Prostate gland (tissue), 2 donors: Measurements from ENCODE around the gene TMEM272. TPM values are rescaled to one million over a fixed set of nuclear protein-coding genes. Genes with fewer than 3 reads are reported as not detected.

Experiments
- DNase-seq: peaks from one replicate; pipeline ENCODE4 v3.0.0-alpha.2; 2019; ENCODE audit warnings: low spot score
- H3K27ac ChIP-seq, 2 donors: fragments of 200-600 bp; sonication (generic); 2 replicates each; pipeline ENCODE4 v1.5.1; 2017 to 2019
- H3K27me3 ChIP-seq: fragments of 200-600 bp; sonication (generic); replicated peaks from 2 replicates; pipeline ENCODE4 v1.5.1; 2019; ENCODE audit not compliant: insufficient read depth
- H3K36me3 ChIP-seq, 2 donors: fragments of 200-600 bp; sonication (generic); 1 replicate in 1 of 2; 2 replicates in 1 of 2; pipeline versions ENCODE4 v1.5.1 to v1.8.1; 2017 to 2019
- H3K4me1 ChIP-seq: fragments of 200-600 bp; sonication (generic); replicated peaks from 2 replicates; pipeline ENCODE4 v1.5.1; 2019
- H3K4me3 ChIP-seq, 2 donors: fragments of 200-600 bp; sonication (generic); 2 replicates each; pipeline ENCODE4 v1.5.1; 2017 to 2019
- H3K9me3 ChIP-seq: fragments of 200-600 bp; sonication (generic); 2 replicates; pipeline ENCODE4 v1.5.1; 2017
- CTCF ChIP-seq, 4 experiments: fragments of 200-600 bp in 2 of 4; fragments of 450-650 bp in 2 of 4; sonication (generic) in 2 of 4; IDR thresholded peaks; 1 replicate in 3 of 4; 2 replicates in 1 of 4; pipeline ENCODE4 v1.5.1; 2016 to 2019; ENCODE audit warnings: antibody characterized with exemption in 4 of 4, mild to moderate bottlenecking in 2 of 4, moderate library complexity in 2 of 4
- POLR2A ChIP-seq: fragments of 450-650 bp; IDR thresholded peaks from one replicate; pipeline ENCODE4 v1.6.1; 2016; ENCODE audit warnings: antibody characterized with exemption, mild to moderate bottlenecking
- POLR2AphosphoS5 ChIP-seq: sonication (generic); formaldehyde crosslinking; IDR thresholded peaks from one replicate; pipeline ENCODE4 v1.6.1; 2017; ENCODE audit warnings: antibody characterized with exemption
- WGBS: methylation state at CpG from one replicate; pipeline ENCODE4 v1.1.5; 2018; 5-methylcytosine and 5-hydroxymethylcytosine counted together
- intact Hi-C: fragments of 100-400 bp; cut with DNase I; formaldehyde crosslinking; loops from one replicate; pipeline ENCODE4 v1.14.2; 2022
- total RNA-seq, 2 donors: library from RNA; depleted of rRNA; stranded (reverse); fragments of >200 nt; gene quantifications; one replicate each; pipeline ENCODE4 v1.1.0, GENCODE V29; 2016

The TMEM272 gene
- total RNA-seq, 2 donors from 2014 or later: 0.28 TPM; not detected in 1

- DNase-seq: peak; percentile 92
- H3K4me3 ChIP-seq: peak within 1 kb of the TSS; percentile 83 to 96
- H3K27me3 ChIP-seq: no peaks in the 10 kb centered on the region
- H3K9me3 ChIP-seq: no peaks in the 10 kb centered on the region
- peak within 1 kb of the TSS; percentile 99 for H3K27ac ChIP-seq
- under 1% methylated on average over 78 of the region's 91 CpGs for whole genome bisulfite sequencing
- intact Hi-C loops: loop anchor here (2.0 kb wide), 2 partner anchors 219 to 351 kb away; partner anchors contain the start of genes INTS6 and WDFY2
- peaks cover 18% of the 10 kb centered on the region for H3K4me1 ChIP-seq
- H3K36me3 ChIP-seq: no peaks in the 10 kb centered on the region
- TF ChIP-seq POLR2AphosphoS5: peak; percentile 92
- TF ChIP-seq POLR2A: peak; percentile 79
- peak in 2 of 4 experiments; percentile 21 to 35 for TF ChIP-seq CTCF (IDR thresholded peaks at IDR 0.05)
These were observed 41.3 kb downstream of the TMEM272 start, which contains the start of gene DHRS12 for GRCh38 chr13:51803422-51804294. TSS of gene DHRS12 (minus strand) at chr13:51804163. CDS start at chr13:51799659, 4,504 bp downstream.

GRCh38 chr13:51802631-51803418 is 42.2 kb downstream of the TMEM272 start:
- WGBS: 36% methylated on average over 9 of the region's 9 CpGs
- H3K27ac ChIP-seq: peak overlapping the region; percentile 99
- H3K9me3 ChIP-seq: no peaks in the 10 kb centered on the region
- intact Hi-C loops: loop anchor here (2.0 kb wide), 2 partner anchors 218 to 350 kb away; partner anchors contain the start of genes INTS6 and WDFY2
- peak overlapping the region; percentile 83 to 96 for H3K4me3 ChIP-seq
- TF ChIP-seq CTCF (IDR thresholded peaks at IDR 0.05) (no peak), POLR2A (no peak), POLR2AphosphoS5 (no peak)
- DNase-seq: no peak
- H3K4me1 ChIP-seq: peaks cover 18% of the 10 kb centered on the region
- no peaks in the 10 kb centered on the region for H3K36me3 ChIP-seq
- no peaks in the 10 kb centered on the region for H3K27me3 ChIP-seq

DNA sequence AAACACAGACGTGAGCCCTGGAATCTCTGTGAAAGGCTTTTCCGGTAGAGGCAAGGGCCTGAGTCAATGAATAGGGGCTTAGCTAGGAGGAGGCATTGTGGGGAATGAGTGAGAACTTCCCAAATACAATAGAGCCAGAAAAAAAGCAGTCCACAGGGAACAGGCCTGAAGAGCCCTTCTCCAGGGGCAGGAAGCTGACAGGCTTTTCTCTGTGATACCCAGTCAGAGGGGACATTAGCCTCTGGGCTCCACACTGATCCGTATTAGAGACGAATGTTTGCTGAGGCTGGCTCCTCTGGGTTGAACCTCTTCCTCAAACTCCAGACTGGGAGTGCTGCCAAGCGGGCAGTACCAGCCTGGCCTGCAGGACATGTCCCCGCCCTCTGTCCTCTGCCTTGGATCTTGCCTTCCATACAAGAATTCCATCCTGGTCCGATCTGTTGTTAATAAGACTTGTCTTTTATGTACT is 43.3 kb downstream of the TMEM272 start:
- Histone ChIP-seq H3K27me3 (no peaks in the 10 kb centered on the region), H3K36me3 (no peaks in the 10 kb centered on the region), H3K4me1 (peaks cover 18% of the 10 kb centered on the region), H3K9me3 (no peaks in the 10 kb centered on the region), H3K4me3 (no peak overlapping the region), H3K27ac (peak overlapping the region; percentile 99)
- peak; percentile 87 for DNase-seq
- 40% methylated on average over 7 of the region's 7 CpGs for WGBS
- intact Hi-C loops: loop anchor here (2.0 kb wide), 2 partner anchors 217 to 349 kb away; partner anchors contain the start of genes INTS6 and WDFY2
- peak in 1 of 4 experiments; percentile 39 for TF ChIP-seq CTCF (IDR thresholded peaks at IDR 0.05)
- no peak for TF ChIP-seq POLR2AphosphoS5

GRCh38 chr13:51800486-51800885 is 44.5 kb downstream of the TMEM272 start:
- intact Hi-C loops: no loop called here
- TF ChIP-seq POLR2AphosphoS5 (no peak), CTCF (IDR thresholded peaks at IDR 0.05) (no peak), POLR2A (no peak)
- no peaks in the 10 kb centered on the region for H3K36me3 ChIP-seq
- H3K27ac ChIP-seq: peak overlapping the region in 1 of 2 donors; percentile 99
- no peak for DNase-seq
- WGBS: 64% methylated on average over 5 of the region's 5 CpGs
- no peaks in the 10 kb centered on the region for H3K27me3 ChIP-seq
- no peak overlapping the region for H3K4me3 ChIP-seq
- peaks cover 18% of the 10 kb centered on the region for H3K4me1 ChIP-seq
- H3K9me3 ChIP-seq: no peaks in the 10 kb centered on the region
